WTC11 (cell line): ENCODE data around the gene RPS6KA4. TPM values are rescaled to one million over a fixed set of nuclear protein-coding genes. Genes with fewer than 3 reads are reported as not detected.

ENCODE experiments used
- ATAC-seq: fragments of 200-7000 bp; cut with Tn5 transposase; 2 replicates; pipeline ENCODE4 v1.10.0; 2021; ENCODE audit warnings: mild to moderate bottlenecking, moderate library complexity
- CTCF ChIA-PET: fragments of 300-600 bp; sonication (Branson Sonifier 250); formaldehyde crosslinking; loops from one replicate; lab custom pipeline; 2021; ENCODE audit warnings: antibody characterized with exemption; lab: Charles Lee
- POLR2A ChIA-PET: fragments of 350-600 bp; sonication (Branson Sonifier 250); formaldehyde crosslinking; loops from one replicate; lab custom pipeline; 2021; ENCODE audit warnings: antibody characterized with exemption; lab: Charles Lee
- DNase-seq: peaks from one replicate; pipeline ENCODE4 v3.0.0; 2021; ENCODE audit warnings: low spot score
- H3K27ac Mint-ChIP-seq: 2 replicates; pipeline ENCODE4 v1.8.0; 2021; ENCODE audit warnings: mixed read lengths
- H3K27me3 Mint-ChIP-seq: 2 replicates; pipeline ENCODE4 v1.8.0; 2021; ENCODE audit warnings: low read depth, mild to moderate bottlenecking, moderate library complexity, mixed read lengths
- H3K36me3 Mint-ChIP-seq: 2 replicates; pipeline ENCODE4 v1.8.0; 2021; ENCODE audit warnings: mixed read lengths
- H3K4me1 Mint-ChIP-seq: 2 replicates; pipeline ENCODE4 v1.8.0; 2022; ENCODE audit warnings: mixed read lengths
- H3K4me3 Mint-ChIP-seq: 2 replicates; pipeline ENCODE4 v1.8.0; 2021; ENCODE audit warnings: mild to moderate bottlenecking, moderate library complexity, mixed read lengths
- H3K9me3 Mint-ChIP-seq: 2 replicates; pipeline ENCODE4 v1.8.0; 2021; ENCODE audit warnings: mixed read lengths
- ATF6 ChIP-seq: sonication (generic); formaldehyde crosslinking; IDR thresholded peaks from 2 replicates; pipeline ENCODE4 v1.8.1; 2023; ENCODE audit warnings: mild to moderate bottlenecking, missing genetic modification reagents
- HMGXB4 ChIP-seq: sonication (generic); formaldehyde crosslinking; IDR thresholded peaks from 2 replicates; pipeline ENCODE4 v1.8.1; 2023; ENCODE audit warnings: mild to moderate bottlenecking, moderate library complexity, missing genetic modification reagents
- IRF1 ChIP-seq: sonication (generic); formaldehyde crosslinking; IDR thresholded peaks from 2 replicates; pipeline ENCODE4 v1.8.0; 2023; ENCODE audit warnings: missing genetic modification reagents
- NFYB ChIP-seq: sonication (generic); formaldehyde crosslinking; conservative IDR thresholded peaks from 2 replicates; pipeline ENCODE4 v1.8.0; 2022; ENCODE audit warnings: low read depth, missing genetic modification reagents
- NR1H2 ChIP-seq: sonication (generic); formaldehyde crosslinking; IDR thresholded peaks from 2 replicates; pipeline ENCODE4 v1.9.0; 2021; ENCODE audit warnings: mild to moderate bottlenecking, moderate library complexity, missing genetic modification reagents
- NR2C2 ChIP-seq: sonication (generic); formaldehyde crosslinking; IDR thresholded peaks from 2 replicates; pipeline ENCODE4 v1.8.0; 2022; ENCODE audit warnings: mild to moderate bottlenecking, missing genetic modification reagents
- RORB ChIP-seq: fragments of 250-450 bp; sonication (Bioruptor Pico); IDR thresholded peaks from 2 replicates; pipeline ENCODE4 v1.9.0; 2021; ENCODE audit warnings: mild to moderate bottlenecking
- SP1 ChIP-seq: sonication (generic); formaldehyde crosslinking; conservative IDR thresholded peaks from 2 replicates; pipeline ENCODE4 v1.8.1; 2022; ENCODE audit warnings: missing genetic modification reagents
- ZBTB43 ChIP-seq: sonication (generic); formaldehyde crosslinking; IDR thresholded peaks from 2 replicates; pipeline ENCODE4 v1.8.1; 2023; ENCODE audit warnings: mild to moderate bottlenecking, missing genetic modification reagents
- ZNF138 ChIP-seq: sonication (generic); formaldehyde crosslinking; conservative IDR thresholded peaks from 2 replicates; pipeline ENCODE4 v1.8.1; 2022; ENCODE audit warnings: mild to moderate bottlenecking, moderate library complexity, missing genetic modification reagents
- ZNF281 ChIP-seq: sonication (generic); formaldehyde crosslinking; IDR thresholded peaks from 2 replicates; pipeline ENCODE4 v1.8.0; 2023; ENCODE audit warnings: mild to moderate bottlenecking, missing genetic modification reagents
- ZNF425 ChIP-seq: fragments of 250-450 bp; sonication (Bioruptor Pico); conservative IDR thresholded peaks from 2 replicates; pipeline ENCODE4 v1.9.0; 2021; ENCODE audit warnings: mild to moderate bottlenecking
- ZNF512 ChIP-seq: sonication (generic); formaldehyde crosslinking; IDR thresholded peaks from 2 replicates; pipeline ENCODE4 v1.8.1; 2022; ENCODE audit warnings: missing genetic modification reagents, borderline replicate concordance
- ZNF532 ChIP-seq: fragments of 250-450 bp; sonication (Bioruptor Pico); IDR thresholded peaks from 2 replicates; pipeline ENCODE4 v1.9.0; 2021; ENCODE audit warnings: mild to moderate bottlenecking, borderline replicate concordance
- total RNA-seq: library from RNA; stranded (reverse); gene quantifications from 3 replicates; pipeline ENCODE4 v1.2.3, GENCODE V29; 2021

Gene RPS6KA4
- total RNA-seq, 1 experiment from 2014 or later, result 16.8 TPM

- ChIA-PET CTCF (interaction anchor here (0.6 to 1.6 kb wide), 4 partner anchors 10 to 250 kb away, joined by 3 to 8 read pairs (median 6); no protein-coding TSS in a partner anchor), POLR2A (no interaction called here)
- TF ChIP-seq NR1H2 (no peak), ATF6 (CRISPR knock-in tag) (no peak), ZNF532 (CRISPR knock-in tag) (no peak), NR2C2 (CRISPR knock-in tag) (0 out of 2 replicates have a peak, but pooled peaks have one; percentile 32), ZNF281 (CRISPR knock-in tag) (no peak), ZBTB43 (CRISPR knock-in tag) (peak; percentile 97)
Measured at GRCh38 chr11:64379817-64380709, 21.1 kb downstream of the RPS6KA4 start.

GRCh38 chr11:64381350-64381749 lies 22.4 kb downstream of the RPS6KA4 start:
- H3K27ac Mint-ChIP-seq, result no peak overlapping the region
- POLR2A ChIA-PET, result no interaction called here
- peaks cover 3% of the 10 kb centered on the region for H3K4me1 Mint-ChIP-seq
- H3K4me3 Mint-ChIP-seq, result no peak overlapping the region
- CTCF ChIA-PET, result interaction anchor here (1.2 kb wide), 1 partner anchor 68 kb away, joined by 8 read pairs; no protein-coding TSS in a partner anchor
- DNase-seq (no peak), ATAC-seq (no peak)
- H3K9me3 Mint-ChIP-seq, result no peaks in the 10 kb centered on the region
- peaks cover 12% of the 10 kb centered on the region for H3K27me3 Mint-ChIP-seq
- TF ChIP-seq ZNF512 (CRISPR knock-in tag) (no peak), ZNF425 (no peak), RORB (CRISPR knock-in tag) (no peak), NFYB (CRISPR knock-in tag) (no peak), HMGXB4 (CRISPR knock-in tag) (no peak), IRF1 (CRISPR knock-in tag) (no peak), SP1 (CRISPR knock-in tag) (no peak), ZNF138 (no peak)
- TF ChIP-seq, all 79 proteins: peak for 0
- H3K36me3 Mint-ChIP-seq, result no peaks in the 10 kb centered on the region

More at GRCh38 chr11:64379817-64380709, 21.1 kb downstream of the RPS6KA4 start:
- DNase-seq (no peak), ATAC-seq (peak; percentile 63)
- H3K9me3 Mint-ChIP-seq, result no peaks in the 10 kb centered on the region
- no peak overlapping the region for H3K4me3 Mint-ChIP-seq
- H3K27me3 Mint-ChIP-seq, result peaks cover 12% of the 10 kb centered on the region
- no peak overlapping the region for H3K27ac Mint-ChIP-seq
- H3K4me1 Mint-ChIP-seq, result no peaks in the 10 kb centered on the region
- H3K36me3 Mint-ChIP-seq, result no peaks in the 10 kb centered on the region
